ENCODE data around the gene TTC33.

TTC33 gene

GRCh38 chr5:40521108-40521785 is 234.5 kb downstream of the TTC33 start:
- H3K9ac ChIP-seq (ENCODE audit: low read length in 5 of 5): no peak overlapping the region
- H3K36me3 ChIP-seq (ENCODE audit: control insufficient read depth in 5 of 5, insufficient read depth in 5 of 5, low read length in 5 of 5): no peaks in the 10 kb centered on the region
- no peaks in the 10 kb centered on the region for H3K9me3 ChIP-seq (ENCODE audit: control insufficient read depth in 5 of 5, low read length in 5 of 5)
- no peaks in the 10 kb centered on the region for H3K27me3 ChIP-seq (ENCODE audit: control insufficient read depth in 5 of 5, insufficient read depth in 4 of 5, low read length in 5 of 5)
- no peak overlapping the region for H3K27ac ChIP-seq (ENCODE audit: low read depth, low read length)
- peaks cover 0 to 6% (median 0%) of the 10 kb centered on the region in 5 donors for H3K4me1 ChIP-seq (ENCODE audit: control insufficient read depth in 5 of 5, insufficient read depth in 5 of 5, low read length in 5 of 5)
- H3K4me3 ChIP-seq (ENCODE audit: low read depth in 1 of 5, low read length in 5 of 5): no peak overlapping the region

GRCh38 chr5:40518485-40518917 is 237.3 kb downstream of the TTC33 start:
- Histone ChIP-seq H3K9ac (ENCODE audit: low read length in 5 of 5) (no peak overlapping the region), H3K4me1 (ENCODE audit: control insufficient read depth in 5 of 5, insufficient read depth in 5 of 5, low read length in 5 of 5) (peaks cover 0 to 6% (median 0%) of the 10 kb centered on the region in 5 donors), H3K9me3 (ENCODE audit: control insufficient read depth in 5 of 5, low read length in 5 of 5) (no peaks in the 10 kb centered on the region), H3K4me3 (ENCODE audit: low read depth in 1 of 5, low read length in 5 of 5) (no peak overlapping the region), H3K27me3 (ENCODE audit: control insufficient read depth in 5 of 5, insufficient read depth in 4 of 5, low read length in 5 of 5) (no peaks in the 10 kb centered on the region), H3K36me3 (ENCODE audit: control insufficient read depth in 5 of 5, insufficient read depth in 5 of 5, low read length in 5 of 5) (no peaks in the 10 kb centered on the region), H3K27ac (ENCODE audit: low read depth, low read length) (no peak overlapping the region)

GRCh38 chr5:40515476-40515875 is 240.3 kb downstream of the TTC33 start:
- no peaks in the 10 kb centered on the region for H3K4me1 ChIP-seq (ENCODE audit: control insufficient read depth in 5 of 5, insufficient read depth in 5 of 5, low read length in 5 of 5)
- H3K27me3 ChIP-seq (ENCODE audit: control insufficient read depth in 5 of 5, insufficient read depth in 4 of 5, low read length in 5 of 5): no peaks in the 10 kb centered on the region
- H3K9ac ChIP-seq (ENCODE audit: low read length in 5 of 5): no peak overlapping the region
- no peaks in the 10 kb centered on the region for H3K9me3 ChIP-seq (ENCODE audit: control insufficient read depth in 5 of 5, low read length in 5 of 5)
- no peak overlapping the region for H3K4me3 ChIP-seq (ENCODE audit: low read depth in 1 of 5, low read length in 5 of 5)
- no peaks in the 10 kb centered on the region for H3K36me3 ChIP-seq (ENCODE audit: control insufficient read depth in 5 of 5, insufficient read depth in 5 of 5, low read length in 5 of 5)
- no peak overlapping the region for H3K27ac ChIP-seq (ENCODE audit: low read depth, low read length)

- Histone ChIP-seq H3K9me3 (ENCODE audit: control insufficient read depth in 5 of 5, low read length in 5 of 5) (no peaks in the 10 kb centered on the region), H3K27me3 (ENCODE audit: control insufficient read depth in 5 of 5, insufficient read depth in 4 of 5, low read length in 5 of 5) (no peaks in the 10 kb centered on the region), H3K4me1 (ENCODE audit: control insufficient read depth in 5 of 5, insufficient read depth in 5 of 5, low read length in 5 of 5) (no peaks in the 10 kb centered on the region), H3K9ac (ENCODE audit: low read length in 5 of 5) (no peak overlapping the region), H3K36me3 (ENCODE audit: control insufficient read depth in 5 of 5, insufficient read depth in 5 of 5, low read length in 5 of 5) (no peaks in the 10 kb centered on the region), H3K4me3 (ENCODE audit: low read depth in 1 of 5, low read length in 5 of 5) (no peak overlapping the region), H3K27ac (ENCODE audit: low read depth, low read length) (no peak overlapping the region)
These were observed 240.8 kb downstream of the TTC33 start for GRCh38 chr5:40514976-40515375.

- H3K27me3 ChIP-seq (ENCODE audit: control insufficient read depth in 5 of 5, insufficient read depth in 4 of 5, low read length in 5 of 5): no peaks in the 10 kb centered on the region
- no peaks in the 10 kb centered on the region for H3K9me3 ChIP-seq (ENCODE audit: control insufficient read depth in 5 of 5, low read length in 5 of 5)
- H3K36me3 ChIP-seq (ENCODE audit: control insufficient read depth in 5 of 5, insufficient read depth in 5 of 5, low read length in 5 of 5): no peaks in the 10 kb centered on the region
- no peak overlapping the region for H3K9ac ChIP-seq (ENCODE audit: low read length in 5 of 5)
- H3K27ac ChIP-seq (ENCODE audit: low read depth, low read length): no peak overlapping the region
- H3K4me1 ChIP-seq (ENCODE audit: control insufficient read depth in 5 of 5, insufficient read depth in 5 of 5, low read length in 5 of 5): no peaks in the 10 kb centered on the region
- H3K4me3 ChIP-seq (ENCODE audit: low read depth in 1 of 5, low read length in 5 of 5): no peak overlapping the region
These were observed 244.0 kb downstream of the TTC33 start for GRCh38 chr5:40511801-40512200.

- no peaks in the 10 kb centered on the region for H3K4me1 ChIP-seq (ENCODE audit: control insufficient read depth in 5 of 5, insufficient read depth in 5 of 5, low read length in 5 of 5)
- H3K9me3 ChIP-seq (ENCODE audit: control insufficient read depth in 5 of 5, low read length in 5 of 5): no peaks in the 10 kb centered on the region
- no peaks in the 10 kb centered on the region for H3K27me3 ChIP-seq (ENCODE audit: control insufficient read depth in 5 of 5, insufficient read depth in 4 of 5, low read length in 5 of 5)
- no peaks in the 10 kb centered on the region for H3K36me3 ChIP-seq (ENCODE audit: control insufficient read depth in 5 of 5, insufficient read depth in 5 of 5, low read length in 5 of 5)
- H3K4me3 ChIP-seq (ENCODE audit: low read depth in 1 of 5, low read length in 5 of 5): no peak overlapping the region
- no peak overlapping the region for H3K9ac ChIP-seq (ENCODE audit: low read length in 5 of 5)
- no peak overlapping the region for H3K27ac ChIP-seq (ENCODE audit: low read depth, low read length)
These were observed 248.7 kb downstream of the TTC33 start for GRCh38 chr5:40507095-40507494.

- Histone ChIP-seq H3K27ac (ENCODE audit: low read depth, low read length) (no peak overlapping the region), H3K9ac (ENCODE audit: low read length in 5 of 5) (no peak overlapping the region), H3K9me3 (ENCODE audit: control insufficient read depth in 5 of 5, low read length in 5 of 5) (no peaks in the 10 kb centered on the region), H3K4me3 (ENCODE audit: low read depth in 1 of 5, low read length in 5 of 5) (no peak overlapping the region), H3K36me3 (ENCODE audit: control insufficient read depth in 5 of 5, insufficient read depth in 5 of 5, low read length in 5 of 5) (no peaks in the 10 kb centered on the region), H3K4me1 (ENCODE audit: control insufficient read depth in 5 of 5, insufficient read depth in 5 of 5, low read length in 5 of 5) (no peaks in the 10 kb centered on the region), H3K27me3 (ENCODE audit: control insufficient read depth in 5 of 5, insufficient read depth in 4 of 5, low read length in 5 of 5) (no peaks in the 10 kb centered on the region)
These were observed 250.7 kb downstream of the TTC33 start for GRCh38 chr5:40505031-40505430.

- Histone ChIP-seq H3K27ac (ENCODE audit: low read depth, low read length) (no peak overlapping the region), H3K9ac (ENCODE audit: low read length in 5 of 5) (no peak overlapping the region), H3K9me3 (ENCODE audit: control insufficient read depth in 5 of 5, low read length in 5 of 5) (no peaks in the 10 kb centered on the region), H3K4me1 (ENCODE audit: control insufficient read depth in 5 of 5, insufficient read depth in 5 of 5, low read length in 5 of 5) (no peaks in the 10 kb centered on the region), H3K27me3 (ENCODE audit: control insufficient read depth in 5 of 5, insufficient read depth in 4 of 5, low read length in 5 of 5) (no peaks in the 10 kb centered on the region), H3K4me3 (ENCODE audit: low read depth in 1 of 5, low read length in 5 of 5) (no peak overlapping the region), H3K36me3 (ENCODE audit: control insufficient read depth in 5 of 5, insufficient read depth in 5 of 5, low read length in 5 of 5) (no peaks in the 10 kb centered on the region)
These were observed 252.3 kb downstream of the TTC33 start for GRCh38 chr5:40503439-40503838.

GRCh38 chr5:40502736-40503135 is 253.0 kb downstream of the TTC33 start:
- H3K4me1 ChIP-seq (ENCODE audit: control insufficient read depth in 5 of 5, insufficient read depth in 5 of 5, low read length in 5 of 5): no peaks in the 10 kb centered on the region
- no peak overlapping the region for H3K9ac ChIP-seq (ENCODE audit: low read length in 5 of 5)
- H3K4me3 ChIP-seq (ENCODE audit: low read depth in 1 of 5, low read length in 5 of 5): no peak overlapping the region
- H3K36me3 ChIP-seq (ENCODE audit: control insufficient read depth in 5 of 5, insufficient read depth in 5 of 5, low read length in 5 of 5): no peaks in the 10 kb centered on the region
- no peaks in the 10 kb centered on the region for H3K27me3 ChIP-seq (ENCODE audit: control insufficient read depth in 5 of 5, insufficient read depth in 4 of 5, low read length in 5 of 5)
- no peak overlapping the region for H3K27ac ChIP-seq (ENCODE audit: low read depth, low read length)
- H3K9me3 ChIP-seq (ENCODE audit: control insufficient read depth in 5 of 5, low read length in 5 of 5): no peaks in the 10 kb centered on the region

- Histone ChIP-seq H3K36me3 (ENCODE audit: control insufficient read depth in 5 of 5, insufficient read depth in 5 of 5, low read length in 5 of 5) (no peaks in the 10 kb centered on the region), H3K4me3 (ENCODE audit: low read depth in 1 of 5, low read length in 5 of 5) (no peak overlapping the region), H3K9ac (ENCODE audit: low read length in 5 of 5) (no peak overlapping the region), H3K27ac (ENCODE audit: low read depth, low read length) (no peak overlapping the region), H3K4me1 (ENCODE audit: control insufficient read depth in 5 of 5, insufficient read depth in 5 of 5, low read length in 5 of 5) (no peaks in the 10 kb centered on the region), H3K27me3 (ENCODE audit: control insufficient read depth in 5 of 5, insufficient read depth in 4 of 5, low read length in 5 of 5) (no peaks in the 10 kb centered on the region), H3K9me3 (ENCODE audit: control insufficient read depth in 5 of 5, low read length in 5 of 5) (no peaks in the 10 kb centered on the region)
These were observed 253.9 kb downstream of the TTC33 start for GRCh38 chr5:40501711-40502444.

Measured in subcutaneous abdominal adipose tissue (tissue), 5 donors.